Upper lobe of left lung (tissue), 6 donors: ENCODE results near the gene HNRNPH2. TPM values are rescaled to one million over a fixed set of nuclear protein-coding genes. Genes with fewer than 3 reads are reported as not detected.
A peak's percentile ranks its signal among the peaks of the same experiment; 100 is the strongest.

Experiments used
- ATAC-seq, 2 donors: fragments of 200-7000 bp; cut with Tn5 transposase; one replicate each; pipeline ENCODE4 v1.9.1; 2022; ENCODE audit warnings: mild to moderate bottlenecking in 2 of 2, moderate library complexity in 2 of 2; ENCODE audit not compliant: low FRiP score in 2 of 2
- DNase-seq, 2 donors: peaks; one replicate each; pipeline ENCODE4 v3.0.0-alpha.2; 2019 to 2020
- H3K27ac ChIP-seq, 4 donors: fragments of 200-600 bp; sonication (generic); one replicate each; pipeline ENCODE4 v1.5.1; 2016 to 2019
- H3K27me3 ChIP-seq, 4 donors: fragments of 200-600 bp; sonication (generic); one replicate each; pipeline ENCODE4 v1.5.1; 2017 to 2019
- H3K36me3 ChIP-seq, 4 donors: fragments of 200-600 bp; sonication (generic); one replicate each; pipeline ENCODE4 v1.5.1; 2016 to 2019
- H3K4me1 ChIP-seq, 4 donors: fragments of 200-600 bp; sonication (generic); one replicate each; pipeline ENCODE4 v1.5.1; 2018 to 2019
- H3K4me3 ChIP-seq, 4 donors: fragments of 200-600 bp; sonication (generic); one replicate each; pipeline ENCODE4 v1.5.1; 2017 to 2019; ENCODE audit warnings: mild to moderate bottlenecking in 2 of 4, moderate library complexity in 1 of 4
- H3K9me3 ChIP-seq, 4 donors: fragments of 200-600 bp; sonication (generic); one replicate each; pipeline ENCODE4 v1.5.1; 2018 to 2019
- EP300 ChIP-seq, 4 donors: sonication (generic); formaldehyde crosslinking; IDR thresholded peaks; one replicate each; pipeline ENCODE4 v1.5.1; 2017; ENCODE audit warnings: antibody characterized with exemption in 4 of 4, control low read depth in 2 of 4
- POLR2A ChIP-seq, 4 donors: fragments of 450-650 bp; IDR thresholded peaks; one replicate each; pipeline ENCODE4 v1.5.1; 2016 to 2017; ENCODE audit warnings: antibody characterized with exemption in 4 of 4, mild to moderate bottlenecking in 2 of 4
- POLR2AphosphoS5 ChIP-seq, 2 donors: sonication (generic); formaldehyde crosslinking; IDR thresholded peaks; one replicate each; pipeline ENCODE4 v1.5.1; 2017; ENCODE audit warnings: antibody characterized with exemption in 2 of 2
- WGBS, 2 donors: methylation state at CpG; one replicate each; pipeline ENCODE4 v1.1.5; 2017 to 2018; 5-methylcytosine and 5-hydroxymethylcytosine counted together
- total RNA-seq, 6 donors: library from RNA; depleted of rRNA in 4 of 6; stranded (reverse); fragments of >200 nt in 4 of 6; gene quantifications; one replicate each; pipeline versions ENCODE4 v1.1.0 to v1.2.1, GENCODE V29; 2016 to 2021
- TF ChIP-seq, protein P1 (sequence below), 6 experiments: fragments of 450-650 bp in 4 of 6; fragments of 200-600 bp in 2 of 6; sonication (generic) in 2 of 6; IDR thresholded peaks; one replicate each; pipeline ENCODE4 v1.5.1; 2016 to 2019; ENCODE audit warnings: antibody characterized with exemption in 6 of 6
- donor health status: DM: no; HTN: no; CAD: no; lungs with moderate emphysema.
- donor health status: DM: no; HTN: yes; CAD: no; lungs with severe emphysema.

The HNRNPH2 gene
- total RNA-seq, 6 donors from 2014 or later = 30.4 to 66.6 (median 59.4) TPM

- no peak for DNase-seq
- H3K4me3 ChIP-seq = peak overlapping the region; percentile 31 to 72 (median 55)
- no peaks in the 10 kb centered on the region for H3K27me3 ChIP-seq
- peak overlapping the region; percentile 92 to 96 (median 94) for H3K27ac ChIP-seq
- peaks cover 5 to 17% (median 14%) of the 10 kb centered on the region in 4 donors for H3K4me1 ChIP-seq
- no peaks in the 10 kb centered on the region for H3K9me3 ChIP-seq
- peak in 1 of 2 donors; percentile 31 for ATAC-seq
- peaks cover 0 to 21% (median 0%) of the 10 kb centered on the region in 4 donors for H3K36me3 ChIP-seq
- TF ChIP-seq, protein P1, sequence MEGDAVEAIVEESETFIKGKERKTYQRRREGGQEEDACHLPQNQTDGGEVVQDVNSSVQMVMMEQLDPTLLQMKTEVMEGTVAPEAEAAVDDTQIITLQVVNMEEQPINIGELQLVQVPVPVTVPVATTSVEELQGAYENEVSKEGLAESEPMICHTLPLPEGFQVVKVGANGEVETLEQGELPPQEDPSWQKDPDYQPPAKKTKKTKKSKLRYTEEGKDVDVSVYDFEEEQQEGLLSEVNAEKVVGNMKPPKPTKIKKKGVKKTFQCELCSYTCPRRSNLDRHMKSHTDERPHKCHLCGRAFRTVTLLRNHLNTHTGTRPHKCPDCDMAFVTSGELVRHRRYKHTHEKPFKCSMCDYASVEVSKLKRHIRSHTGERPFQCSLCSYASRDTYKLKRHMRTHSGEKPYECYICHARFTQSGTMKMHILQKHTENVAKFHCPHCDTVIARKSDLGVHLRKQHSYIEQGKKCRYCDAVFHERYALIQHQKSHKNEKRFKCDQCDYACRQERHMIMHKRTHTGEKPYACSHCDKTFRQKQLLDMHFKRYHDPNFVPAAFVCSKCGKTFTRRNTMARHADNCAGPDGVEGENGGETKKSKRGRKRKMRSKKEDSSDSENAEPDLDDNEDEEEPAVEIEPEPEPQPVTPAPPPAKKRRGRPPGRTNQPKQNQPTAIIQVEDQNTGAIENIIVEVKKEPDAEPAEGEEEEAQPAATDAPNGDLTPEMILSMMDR (IDR thresholded peaks at IDR 0.05) = no peak
- TF ChIP-seq POLR2AphosphoS5 (IDR thresholded peaks at IDR 0.05) = no peak
- TF ChIP-seq POLR2A (IDR thresholded peaks at IDR 0.05) = no peak
- no peak for TF ChIP-seq EP300 (IDR thresholded peaks at IDR 0.05)
- 0 to 34% methylated on average over 4 to 8 of the region's 8 CpGs for WGBS, 2 donors
Observed at GRCh38 chrX:101408532-101408841, 465 bp downstream of the HNRNPH2 start.

DNA sequence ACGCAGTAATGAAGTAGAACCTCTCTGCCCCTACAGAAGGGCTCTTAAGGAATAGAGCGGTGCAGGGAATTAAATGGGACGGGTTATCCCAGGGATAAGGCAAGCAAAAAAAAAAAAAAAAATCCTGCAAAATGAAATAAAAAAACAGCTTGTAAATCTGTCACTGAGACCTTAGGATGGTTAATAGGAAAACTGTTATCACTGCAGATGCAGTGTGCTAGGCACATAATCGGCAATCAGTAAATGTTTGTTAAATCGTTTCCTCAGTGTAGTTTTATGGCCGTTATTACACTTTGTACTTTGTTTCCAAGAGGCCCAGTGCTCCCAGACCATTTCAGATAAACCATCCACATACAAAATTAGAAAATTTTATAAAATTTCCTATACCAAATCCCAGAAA lies 1.0 kb downstream of the HNRNPH2 start:
- TF ChIP-seq POLR2AphosphoS5 (IDR thresholded peaks at IDR 0.05) = no peak
- no peak for TF ChIP-seq POLR2A (IDR thresholded peaks at IDR 0.05)
- TF ChIP-seq, protein P1 (IDR thresholded peaks at IDR 0.05) = no peak
- 3 to 33% methylated on average over 6 of the region's 6 CpGs for WGBS, 2 donors
- Histone ChIP-seq H3K9me3 (no peaks in the 10 kb centered on the region), H3K4me1 (peaks cover 5 to 17% (median 14%) of the 10 kb centered on the region in 4 donors), H3K36me3 (peaks cover 0 to 23% (median 0%) of the 10 kb centered on the region in 4 donors), H3K27me3 (no peaks in the 10 kb centered on the region), H3K27ac (peak overlapping the region; percentile 92 to 96 (median 94)), H3K4me3 (peak overlapping the region in 3 of 4 donors; percentile 50 to 72 (median 60))
- DNase-seq (no peak), ATAC-seq (no peak)

DNA sequence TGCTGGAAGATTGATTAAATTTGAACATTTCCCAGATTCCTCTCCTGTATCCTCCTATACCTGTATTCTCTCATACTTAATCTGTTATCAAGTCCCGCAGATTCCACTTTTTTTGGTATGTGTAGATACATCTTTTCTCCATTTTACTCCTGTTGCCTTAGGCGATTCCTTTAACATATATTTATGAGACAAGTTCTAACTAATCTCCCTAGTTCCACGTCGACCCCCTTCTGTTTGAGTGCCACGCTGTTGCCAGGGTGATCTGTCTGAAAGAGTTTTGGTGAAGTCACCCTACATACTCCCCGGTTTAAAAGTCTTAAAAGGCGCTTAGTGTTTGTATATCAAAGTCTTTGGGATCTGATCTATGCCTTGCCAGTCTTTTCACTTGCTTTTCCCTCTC lies 2.4 kb downstream of the HNRNPH2 start:
- DNase-seq = no peak
- H3K4me1 ChIP-seq = peaks cover 5 to 17% (median 14%) of the 10 kb centered on the region in 4 donors
- WGBS, 2 donors = 47 to 50% methylated on average over 7 of the region's 7 CpGs
- TF ChIP-seq POLR2A (IDR thresholded peaks at IDR 0.05) (no peak), EP300 (IDR thresholded peaks at IDR 0.05) (no peak), POLR2AphosphoS5 (IDR thresholded peaks at IDR 0.05) (no peak)
- TF ChIP-seq, protein P1 (IDR thresholded peaks at IDR 0.05) = no peak
- peak overlapping the region in 2 of 4 donors; percentile 28 to 92 for H3K27ac ChIP-seq
- H3K9me3 ChIP-seq = no peaks in the 10 kb centered on the region
- H3K27me3 ChIP-seq = no peaks in the 10 kb centered on the region
- H3K36me3 ChIP-seq = peaks cover 0 to 23% (median 0%) of the 10 kb centered on the region in 4 donors
- peak overlapping the region in 1 of 4 donors; percentile 72 for H3K4me3 ChIP-seq
- ATAC-seq = no peak

GRCh38 chrX:101411984-101412383 lies 4.0 kb downstream of the HNRNPH2 start:
- Histone ChIP-seq H3K4me3 (no peak overlapping the region), H3K27me3 (no peaks in the 10 kb centered on the region), H3K36me3 (peaks cover 0 to 23% (median 0%) of the 10 kb centered on the region in 4 donors), H3K27ac (no peak overlapping the region), H3K9me3 (no peaks in the 10 kb centered on the region), H3K4me1 (peaks cover under 1 to 17% (median 15%) of the 10 kb centered on the region in 4 donors)
- ATAC-seq (no peak), DNase-seq (no peak)
- TF ChIP-seq EP300 (IDR thresholded peaks at IDR 0.05) (no peak), POLR2A (IDR thresholded peaks at IDR 0.05) (no peak), POLR2AphosphoS5 (IDR thresholded peaks at IDR 0.05) (no peak)
- TF ChIP-seq, protein P1 (IDR thresholded peaks at IDR 0.05) = no peak
- 81 to 85% methylated on average over 10 of the region's 10 CpGs for WGBS, 2 donors
